OCI-LY1 (cell line): ENCODE data around the gene AQP12B.

Experiments
- H2AFZ ChIP-seq: fragments of 200-600 bp; sonication (generic), shearing (Covaris generic); 2 replicates; pipeline ENCODE4 v1.6.0; 2014; ENCODE audit warnings: antibody characterized with exemption, mild to moderate bottlenecking, low read length
- H3F3A ChIP-seq: fragments of 200-600 bp; sonication (generic), shearing (Covaris generic); 2 replicates; pipeline ENCODE4 v1.6.0; 2014; ENCODE audit warnings: mild to moderate bottlenecking, antibody characterized with exemption, low read length, moderate library complexity; ENCODE audit not compliant: insufficient read depth
- H3K27ac ChIP-seq: fragments of 200-600 bp; sonication (generic); 2 replicates; pipeline ENCODE4 v1.5.1; 2014; ENCODE audit warnings: low read length, mixed run types, mild to moderate bottlenecking, low read depth; ENCODE audit not compliant: poor library complexity, severe bottlenecking
- H3K27me3 ChIP-seq: fragments of 200-600 bp; sonication (generic); 2 replicates; pipeline ENCODE4 v1.6.0; 2014; ENCODE audit warnings: antibody characterized with exemption, mild to moderate bottlenecking, low read length, moderate library complexity; ENCODE audit not compliant: insufficient read depth
- H3K36me3 ChIP-seq: fragments of 200-600 bp; sonication (generic); 2 replicates; pipeline ENCODE4 v1.6.1; 2014; ENCODE audit warnings: mild to moderate bottlenecking, antibody characterized with exemption, low read length, moderate library complexity, mixed read lengths; ENCODE audit not compliant: insufficient read depth
- H3K4me1 ChIP-seq: fragments of 200-600 bp; sonication (generic); 2 replicates; pipeline ENCODE4 v1.5.1; 2014; ENCODE audit warnings: mild to moderate bottlenecking, low read length, moderate library complexity; ENCODE audit not compliant: insufficient read depth, severe bottlenecking
- H3K4me2 ChIP-seq: fragments of 200-600 bp; sonication (generic), shearing (Covaris generic); 2 replicates; pipeline ENCODE4 v1.6.1; 2014; ENCODE audit warnings: low read length
- H3K4me3 ChIP-seq: fragments of 200-600 bp; sonication (generic); 2 replicates; pipeline ENCODE4 v1.5.1; 2014; ENCODE audit warnings: low read length, low read depth, mild to moderate bottlenecking, mixed read lengths; ENCODE audit not compliant: poor library complexity, severe bottlenecking
- H3K79me2 ChIP-seq: fragments of 200-600 bp; shearing (Covaris generic); 2 replicates; pipeline ENCODE4 v1.6.1; 2016; ENCODE audit warnings: mixed run types, low read length, mixed read lengths; ENCODE audit not compliant: insufficient read depth
- H3K9ac ChIP-seq: fragments of 200-600 bp; sonication (generic), shearing (Covaris generic); 2 replicates; pipeline ENCODE4 v1.6.1; 2014; ENCODE audit warnings: mild to moderate bottlenecking, low read length, mixed read lengths
- H3K9me2 ChIP-seq: fragments of 200-600 bp; sonication (generic), shearing (Covaris generic); 2 replicates; pipeline ENCODE4 v1.6.1; 2014; ENCODE audit warnings: low read depth, mild to moderate bottlenecking, low read length, mixed read lengths
- H3K9me3 ChIP-seq: fragments of 200-600 bp; shearing (Covaris generic); 2 replicates; pipeline ENCODE4 v1.6.1; 2014; ENCODE audit warnings: low read length, mixed read lengths
- H4K20me1 ChIP-seq: fragments of 200-600 bp; sonication (generic), shearing (Covaris generic); 2 replicates; pipeline ENCODE4 v1.6.0; 2016; ENCODE audit warnings: mild to moderate bottlenecking, low read length; ENCODE audit not compliant: insufficient read depth
- CTCF ChIP-seq: fragments of 200-600 bp; sonication (generic), shearing (Covaris generic); IDR thresholded peaks from 2 replicates; pipeline ENCODE4 v1.5.1; 2017; ENCODE audit warnings: mild to moderate bottlenecking, antibody characterized with exemption, low read length, moderate library complexity, mixed read lengths
- EZH2 ChIP-seq: fragments of 200-600 bp; sonication (generic), shearing (Covaris generic); IDR thresholded peaks from 2 replicates; pipeline ENCODE4 v1.8.0; 2017; ENCODE audit warnings: borderline replicate concordance, mixed run types, mild to moderate bottlenecking, antibody characterized with exemption, low read length, moderate library complexity, mixed read lengths

The AQP12B gene

GRCh38 chr2:240688553-240688919, 5.9 kb upstream of the AQP12B start:
- H4K20me1 ChIP-seq = no peaks in the 10 kb centered on the region
- no peak overlapping the region for H3K9ac ChIP-seq
- no peak overlapping the region for H2AFZ ChIP-seq
- TF ChIP-seq CTCF (no peak), EZH2 (no peak)
- no peaks in the 10 kb centered on the region for H3K36me3 ChIP-seq
- no peaks in the 10 kb centered on the region for H3K9me2 ChIP-seq
- no peak overlapping the region for H3K4me3 ChIP-seq
- H3K4me1 ChIP-seq = no peaks in the 10 kb centered on the region
- H3K27me3 ChIP-seq = no peaks in the 10 kb centered on the region
- H3K4me2 ChIP-seq = no peak overlapping the region
- H3K9me3 ChIP-seq = no peaks in the 10 kb centered on the region
- no peaks in the 10 kb centered on the region for H3K79me2 ChIP-seq
- H3K27ac ChIP-seq = no peak overlapping the region
- H3F3A ChIP-seq = no peaks in the 10 kb centered on the region

- H3K4me3 ChIP-seq = no peak overlapping the region
- no peaks in the 10 kb centered on the region for H3K79me2 ChIP-seq
- H3K9ac ChIP-seq = no peak overlapping the region
- H3K4me2 ChIP-seq = no peak overlapping the region
- no peaks in the 10 kb centered on the region for H3K27me3 ChIP-seq
- no peaks in the 10 kb centered on the region for H3K4me1 ChIP-seq
- H3K36me3 ChIP-seq = no peaks in the 10 kb centered on the region
- TF ChIP-seq EZH2 (no peak), CTCF (no peak)
- no peak overlapping the region for H3K27ac ChIP-seq
- H3K9me3 ChIP-seq = no peaks in the 10 kb centered on the region
- no peaks in the 10 kb centered on the region for H3F3A ChIP-seq
- H3K9me2 ChIP-seq = no peaks in the 10 kb centered on the region
- H2AFZ ChIP-seq = no peak overlapping the region
- no peaks in the 10 kb centered on the region for H4K20me1 ChIP-seq
These were observed 5.3 kb upstream of the AQP12B start for GRCh38 chr2:240687741-240688552.

GRCh38 chr2:240687045-240687740, 4.5 kb upstream of the AQP12B start:
- no peak overlapping the region for H3K27ac ChIP-seq
- no peaks in the 10 kb centered on the region for H3K36me3 ChIP-seq
- no peaks in the 10 kb centered on the region for H3F3A ChIP-seq
- no peak overlapping the region for H2AFZ ChIP-seq
- H3K9me2 ChIP-seq = no peaks in the 10 kb centered on the region
- H3K79me2 ChIP-seq = no peaks in the 10 kb centered on the region
- no peaks in the 10 kb centered on the region for H3K4me1 ChIP-seq
- H3K4me3 ChIP-seq = no peak overlapping the region
- no peak overlapping the region for H3K4me2 ChIP-seq
- no peak overlapping the region for H3K9ac ChIP-seq
- no peaks in the 10 kb centered on the region for H3K27me3 ChIP-seq
- no peaks in the 10 kb centered on the region for H4K20me1 ChIP-seq
- no peaks in the 10 kb centered on the region for H3K9me3 ChIP-seq
- no peak for TF ChIP-seq EZH2
- TF ChIP-seq CTCF = no peak
